GM23248 (cell line): ENCODE data around the gene CIPC. TPM values are rescaled to one million over a fixed set of nuclear protein-coding genes. Genes with fewer than 3 reads are reported as not detected.

Experiments used
- DNase-seq: peaks from one replicate; pipeline ENCODE4 v3.0.0-alpha.2; 2015
- H2AFZ ChIP-seq: fragments of 200-600 bp; sonication (generic); 2 replicates; pipeline ENCODE4 v1.6.1; 2016; ENCODE audit warnings: antibody characterized with exemption
- H3F3A ChIP-seq: fragments of 200-600 bp; sonication (generic); 2 replicates; pipeline ENCODE4 v1.6.1; 2016; ENCODE audit warnings: mild to moderate bottlenecking, antibody characterized with exemption, mixed run types; ENCODE audit not compliant: insufficient read depth
- H3K27ac ChIP-seq: fragments of 200-600 bp; sonication (generic); 2 replicates; pipeline ENCODE4 v1.5.1; 2016; ENCODE audit warnings: mild to moderate bottlenecking
- H3K27me3 ChIP-seq: fragments of 200-600 bp; sonication (generic); replicated peaks from 2 replicates; pipeline ENCODE4 v1.6.1; 2016; ENCODE audit warnings: mild to moderate bottlenecking; ENCODE audit not compliant: insufficient read depth
- H3K36me3 ChIP-seq: fragments of 200-600 bp; sonication (generic); 2 replicates; pipeline ENCODE4 v1.6.1; 2016; ENCODE audit warnings: low read depth, mild to moderate bottlenecking
- H3K4me1 ChIP-seq: fragments of 200-600 bp; sonication (generic); 2 replicates; pipeline ENCODE4 v1.6.1; 2016; ENCODE audit warnings: mild to moderate bottlenecking; ENCODE audit not compliant: insufficient read depth
- H3K4me2 ChIP-seq: fragments of 200-600 bp; sonication (generic); one replicate; pipeline ENCODE4 v1.6.1; 2016; ENCODE audit warnings: mild to moderate bottlenecking; ENCODE audit not compliant: unreplicated experiment
- H3K4me3 ChIP-seq: fragments of 200-600 bp; sonication (generic); 2 replicates; pipeline ENCODE4 v1.5.1; 2016; ENCODE audit warnings: mild to moderate bottlenecking
- H3K79me2 ChIP-seq: fragments of 200-600 bp; sonication (generic); 2 replicates; pipeline ENCODE4 v1.6.1; 2016; ENCODE audit warnings: mild to moderate bottlenecking; ENCODE audit not compliant: insufficient read depth
- H3K9ac ChIP-seq: fragments of 200-600 bp; sonication (generic); 2 replicates; pipeline ENCODE4 v1.6.1; 2016; ENCODE audit warnings: mild to moderate bottlenecking
- H3K9me2 ChIP-seq: fragments of 200-600 bp; sonication (generic); 2 replicates; pipeline ENCODE4 v1.6.1; 2016; ENCODE audit warnings: mixed run types, mild to moderate bottlenecking, moderate library complexity; ENCODE audit not compliant: insufficient read depth
- H3K9me3 ChIP-seq: fragments of 200-600 bp; sonication (generic); one replicate; pipeline ENCODE4 v1.6.1; 2017; ENCODE audit warnings: low read depth
- H4K20me1 ChIP-seq: fragments of 200-600 bp; sonication (generic); 2 replicates; pipeline ENCODE4 v1.6.0; 2016; ENCODE audit not compliant: insufficient read depth
- EZH2 ChIP-seq: fragments of 200-600 bp; sonication (generic); IDR thresholded peaks from 2 replicates; pipeline ENCODE4 v1.6.1; 2018; ENCODE audit warnings: antibody characterized with exemption, mild to moderate bottlenecking; ENCODE audit not compliant: insufficient read depth, poor library complexity, severe bottlenecking
- EZH2phosphoT487 ChIP-seq: fragments of 200-600 bp; sonication (generic); IDR thresholded peaks from 2 replicates; pipeline ENCODE4 v1.6.1; 2018; ENCODE audit warnings: antibody characterized with exemption, moderate library complexity, mild to moderate bottlenecking, low read depth; ENCODE audit not compliant: insufficient read depth
- WGBS, 2 experiments: methylation state at CpG; one replicate each; pipeline ENCODE4 v1.1.6; 2015 to 2017; ENCODE audit warnings: low lambda C conversion rate in 2 of 2, low coverage in 1 of 2; ENCODE audit errors: missing lambda C conversion rate in 2 of 2; 5-methylcytosine and 5-hydroxymethylcytosine counted together
- in situ Hi-C: fragments of 300-500 bp; cut with MboI; formaldehyde crosslinking; loops from 2 replicates; pipeline ENCODE4 v1.15.0; 2020
- polyA plus RNA-seq: library from polyadenylated mRNA; unstranded; fragments of >200 nt; fragmentation: Nextera tagmentation; extraction: Ambion mirVana; gene quantifications from 2 replicates; pipeline ENCODE4 v1.2.1, GENCODE V29; 2016
- total RNA-seq: library from RNA; depleted of rRNA; stranded (reverse); fragments of >200 nt; shearing (Covaris generic); gene quantifications from 2 replicates; pipeline ENCODE4 v1.2.3, GENCODE V29; 2014

CIPC gene
- total and polyA plus RNA-seq, 2 experiments from 2014 or later = 5.5 to 10.8 TPM

DNA sequence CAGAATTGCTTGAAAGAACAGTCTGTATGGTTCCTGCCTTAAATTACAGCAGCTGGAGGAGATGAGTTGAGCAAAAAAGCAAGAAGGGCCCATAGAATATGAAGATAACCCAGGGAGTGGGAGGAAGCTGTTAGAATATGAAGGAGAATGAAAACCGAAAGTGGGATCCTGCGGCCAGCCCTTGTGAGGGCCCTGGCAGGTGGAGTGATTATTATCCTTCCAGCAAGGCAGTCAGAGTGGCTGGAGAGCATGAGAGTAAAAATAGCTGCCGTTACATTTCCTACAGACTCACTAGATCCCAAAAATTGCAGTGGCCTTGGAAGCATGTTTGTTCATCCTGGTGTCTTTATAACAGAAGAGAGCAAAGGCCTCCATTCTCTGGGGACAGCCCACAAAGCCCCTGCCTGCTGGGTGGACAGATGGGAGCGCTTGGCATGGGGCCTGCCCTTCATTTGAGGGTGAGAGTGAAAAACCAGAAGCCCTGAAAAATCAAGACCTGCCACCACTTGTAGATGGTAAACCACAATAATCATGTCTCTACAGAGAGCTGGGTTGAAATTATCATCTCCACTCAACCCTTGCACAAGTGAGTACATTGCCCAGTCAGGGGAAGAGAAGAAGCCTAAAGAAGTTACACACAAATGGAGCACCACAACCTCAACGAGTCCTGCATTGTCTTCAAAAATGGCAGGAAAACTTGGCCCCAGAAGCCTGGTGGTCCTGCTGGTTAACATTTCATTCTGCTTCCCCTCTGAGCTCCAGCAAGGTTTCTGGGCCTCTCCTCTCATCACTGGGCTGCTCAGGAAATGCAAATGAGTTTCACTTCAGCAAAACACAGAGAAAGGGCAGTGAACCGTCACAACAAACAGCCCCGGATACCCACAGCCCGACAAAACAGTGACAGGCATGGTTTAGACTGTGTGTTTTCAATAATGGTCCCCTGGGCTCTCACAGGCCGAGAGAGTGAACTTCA, 23.0 kb downstream of the CIPC start:
- H3K79me2 ChIP-seq = no peaks in the 10 kb centered on the region
- peaks cover 11% of the 10 kb centered on the region for H3K27me3 ChIP-seq
- H3K4me3 ChIP-seq = no peak overlapping the region
- H3K4me1 ChIP-seq = no peaks in the 10 kb centered on the region
- no peaks in the 10 kb centered on the region for H4K20me1 ChIP-seq
- H3K4me2 ChIP-seq = no peak overlapping the region
- in situ Hi-C loops = no loop called here
- H3K36me3 ChIP-seq = no peaks in the 10 kb centered on the region
- no peak overlapping the region for H3K27ac ChIP-seq
- no peak for DNase-seq
- H2AFZ ChIP-seq = no peak overlapping the region
- 77 to 81% methylated on average over 9 of the region's 9 CpGs for WGBS, 2 experiments
- H3K9me2 ChIP-seq = no peaks in the 10 kb centered on the region
- no peak overlapping the region for H3K9ac ChIP-seq
- TF ChIP-seq EZH2phosphoT487 = no peak
- no peak for TF ChIP-seq EZH2
- H3F3A ChIP-seq = no peaks in the 10 kb centered on the region
- H3K9me3 ChIP-seq = no peaks in the 10 kb centered on the region

DNA sequence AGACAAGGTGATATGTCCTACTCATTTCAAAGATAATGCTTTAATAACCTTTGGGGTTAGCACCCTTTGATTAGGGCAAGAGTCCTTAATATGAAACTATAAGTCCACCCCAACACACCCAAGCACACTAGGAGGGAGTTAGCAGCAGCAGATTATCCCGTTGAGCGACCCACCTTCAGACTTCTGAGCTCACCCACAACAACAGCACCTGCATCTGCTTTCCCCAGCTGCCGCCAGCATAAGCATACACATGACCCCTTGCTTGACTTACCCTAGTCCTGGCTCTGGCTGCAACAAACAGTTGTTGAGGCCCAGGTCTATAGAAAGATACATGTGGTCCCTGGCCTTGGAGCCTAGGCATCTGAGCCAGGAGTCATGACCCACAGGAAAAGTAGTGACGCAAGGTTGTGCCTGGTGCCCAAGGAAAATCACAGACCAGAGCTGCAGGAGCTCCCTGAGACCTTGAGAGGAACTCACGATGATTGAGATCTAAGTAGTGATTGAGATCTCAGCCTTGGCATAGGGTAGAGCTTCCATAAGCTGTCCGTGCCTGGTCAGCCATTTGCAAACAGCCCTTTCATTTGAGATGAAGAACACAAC, 24.6 kb downstream of the CIPC start:
- H4K20me1 ChIP-seq = no peaks in the 10 kb centered on the region
- H3K4me2 ChIP-seq = no peak overlapping the region
- no peaks in the 10 kb centered on the region for H3K4me1 ChIP-seq
- no peaks in the 10 kb centered on the region for H3K36me3 ChIP-seq
- H3K9ac ChIP-seq = no peak overlapping the region
- TF ChIP-seq EZH2 (no peak), EZH2phosphoT487 (no peak)
- no peak overlapping the region for H2AFZ ChIP-seq
- H3K9me2 ChIP-seq = no peaks in the 10 kb centered on the region
- H3K4me3 ChIP-seq = no peak overlapping the region
- no peaks in the 10 kb centered on the region for H3K9me3 ChIP-seq
- peaks cover 11% of the 10 kb centered on the region for H3K27me3 ChIP-seq
- WGBS, 2 experiments = 84 to 88% methylated on average over 6 of the region's 6 CpGs
- H3F3A ChIP-seq = no peaks in the 10 kb centered on the region
- no peak for DNase-seq
- no peak overlapping the region for H3K27ac ChIP-seq
- in situ Hi-C loops = no loop called here
- no peaks in the 10 kb centered on the region for H3K79me2 ChIP-seq

DNA sequence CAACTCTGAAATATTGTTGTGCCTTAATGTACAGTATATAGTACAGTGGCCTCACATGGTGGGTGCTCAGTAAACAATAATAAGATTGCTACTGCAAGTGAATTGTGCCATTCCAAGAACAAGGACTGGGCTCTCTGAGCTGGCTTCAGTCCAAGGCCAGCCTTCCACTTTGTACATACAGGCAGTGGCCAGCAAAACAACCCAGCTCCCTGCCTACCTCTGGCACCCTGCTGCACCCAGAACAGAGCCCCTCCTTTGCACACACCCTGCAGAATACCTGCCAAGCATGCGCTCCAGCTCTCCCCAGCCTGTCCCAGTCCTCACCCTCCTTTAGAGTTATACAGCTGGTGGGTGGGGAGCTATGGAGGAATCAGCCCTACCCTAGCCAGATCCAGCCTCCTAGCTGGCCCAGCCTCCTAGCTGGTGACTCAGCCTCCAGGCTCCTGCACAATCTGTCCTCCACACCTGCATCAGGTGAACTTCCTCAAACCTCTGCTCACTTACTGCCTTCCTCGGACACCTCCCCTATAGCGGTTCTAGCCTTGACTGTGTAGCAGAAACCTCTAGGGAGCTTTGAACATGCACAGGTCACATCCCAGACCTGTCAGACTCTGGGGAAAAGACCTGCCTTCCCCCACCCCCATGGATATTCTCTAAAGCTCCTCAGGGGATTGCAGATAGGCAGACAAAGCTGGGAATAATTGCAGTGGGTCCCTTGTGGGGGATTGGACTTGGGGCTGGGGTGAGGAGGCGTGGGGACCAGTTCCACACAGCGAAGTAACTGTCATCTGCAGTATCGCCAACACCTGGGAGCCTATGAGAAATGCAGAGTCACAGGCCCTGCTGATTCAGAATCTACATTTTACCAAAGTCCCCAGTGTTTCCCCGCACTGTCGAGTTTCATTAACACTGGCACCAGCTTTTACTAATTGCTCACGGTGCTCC, 25.6 kb downstream of the CIPC start:
- Histone ChIP-seq H4K20me1 (no peaks in the 10 kb centered on the region), H3K9me2 (no peaks in the 10 kb centered on the region), H3K9me3 (no peaks in the 10 kb centered on the region), H3K36me3 (no peaks in the 10 kb centered on the region), H3K79me2 (no peaks in the 10 kb centered on the region), H3K27me3 (peaks cover 11% of the 10 kb centered on the region), H2AFZ (no peak overlapping the region), H3K4me2 (no peak overlapping the region), H3K27ac (no peak overlapping the region), H3K4me3 (no peak overlapping the region), H3F3A (no peaks in the 10 kb centered on the region), H3K4me1 (no peaks in the 10 kb centered on the region), H3K9ac (no peak overlapping the region)
- 69 to 77% methylated on average over 9 of the region's 9 CpGs for WGBS, 2 experiments
- in situ Hi-C loops = no loop called here
- TF ChIP-seq EZH2 = no peak
- no peak for DNase-seq
